IPS DF 4.7 (cell line): ENCODE data around the gene IFIT1B.
"Not testable (repeated sequence)": the region's sequence is repeated elsewhere in the genome, so short reads cannot be mapped to it uniquely, and the experiment has no call there.

Source experiments
- DNase-seq: peaks from one replicate; pipeline ENCODE4 v3.0.0-alpha.2; 2013; ENCODE audit warnings: low spot score; ENCODE audit errors: extremely low read depth

The IFIT1B gene

DNA sequence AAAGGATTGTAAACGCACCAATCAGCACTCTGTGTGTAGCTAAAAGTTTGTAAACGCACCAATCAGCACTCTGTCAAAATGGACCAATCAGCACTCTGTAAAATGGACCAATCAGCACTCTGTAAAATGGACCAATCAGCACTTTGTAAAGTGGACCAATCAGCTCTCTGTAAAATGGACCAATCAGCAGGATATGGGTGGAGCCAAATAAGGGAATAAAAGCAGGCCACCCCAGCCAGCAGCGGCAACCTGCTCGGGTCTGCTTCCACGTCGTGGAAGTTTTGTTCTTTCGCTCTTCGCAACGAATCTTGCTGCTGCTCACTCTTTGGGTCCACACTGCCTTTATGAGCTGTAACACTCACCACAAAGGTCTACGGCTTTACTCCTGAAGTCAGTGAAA, 34.4 kb downstream of the IFIT1B start:
- not testable (repeated sequence) for DNase-seq

DNA sequence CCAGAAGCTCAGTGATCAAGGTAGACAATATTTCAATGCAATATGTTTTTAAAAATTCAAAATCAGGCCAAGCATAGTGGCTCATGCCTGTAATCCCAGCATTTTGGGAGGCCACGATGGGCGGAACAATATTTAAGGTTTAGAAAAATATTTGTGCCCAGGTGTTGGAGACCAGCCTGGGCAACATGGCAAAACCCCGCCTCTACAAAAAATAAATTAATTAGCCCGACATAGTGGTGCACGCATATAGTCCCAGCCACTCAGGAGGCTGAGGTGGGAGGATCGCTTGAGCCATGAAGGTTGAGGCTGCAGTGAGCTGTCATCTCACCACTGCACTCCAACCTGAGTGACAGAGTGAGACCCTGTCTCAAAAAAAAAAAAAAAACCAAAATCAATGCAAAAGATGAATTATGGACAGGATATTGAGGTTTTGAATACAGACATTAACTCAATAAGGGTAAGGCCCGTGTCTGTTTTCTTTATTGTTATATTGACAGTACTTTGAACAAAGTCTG, 35.6 kb downstream of the IFIT1B start:
- DNase-seq = no peak

DNA sequence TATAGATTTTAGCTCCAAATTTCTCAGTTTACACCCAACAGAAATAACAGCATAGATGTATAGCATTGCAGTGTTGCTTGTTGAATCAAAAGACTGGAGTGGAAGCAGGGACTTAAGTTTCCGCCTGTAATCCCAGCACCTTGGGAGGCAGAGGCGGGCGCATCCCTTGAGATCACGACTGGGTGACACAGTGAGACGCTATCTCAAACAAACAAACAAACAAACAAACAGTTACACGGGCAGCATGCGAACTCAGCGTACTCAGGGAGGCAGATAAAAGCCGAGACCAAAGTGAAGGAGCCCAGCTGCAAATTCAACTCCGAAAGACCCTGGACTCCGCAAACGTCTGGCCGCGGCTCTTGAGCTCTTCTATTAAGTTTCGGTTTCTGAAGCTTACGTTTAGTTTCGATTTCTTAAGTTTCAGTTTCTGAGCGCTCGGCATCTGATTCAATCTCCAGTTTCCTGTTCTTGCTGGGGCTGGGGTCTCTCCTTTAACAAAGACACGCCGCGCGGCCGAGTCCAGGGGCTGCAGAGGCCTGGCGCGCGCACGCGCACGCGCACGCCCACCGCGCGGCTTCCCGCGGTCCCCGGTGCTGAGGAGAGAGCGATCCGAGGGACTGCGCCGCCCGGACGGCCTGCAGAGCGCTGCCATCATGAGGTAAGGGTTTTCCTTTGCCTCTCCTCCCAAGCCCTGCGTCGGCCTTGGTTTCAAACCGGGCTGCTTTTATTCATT, 36.5 kb downstream of the IFIT1B start, which contains the start of gene IFIT5:
TSS of gene IFIT5 (plus strand) at position 423 of the 733 bp plus-strand sequence. CDS start at position 654, 231 bp downstream.
- peak; percentile 19 for DNase-seq

DNA sequence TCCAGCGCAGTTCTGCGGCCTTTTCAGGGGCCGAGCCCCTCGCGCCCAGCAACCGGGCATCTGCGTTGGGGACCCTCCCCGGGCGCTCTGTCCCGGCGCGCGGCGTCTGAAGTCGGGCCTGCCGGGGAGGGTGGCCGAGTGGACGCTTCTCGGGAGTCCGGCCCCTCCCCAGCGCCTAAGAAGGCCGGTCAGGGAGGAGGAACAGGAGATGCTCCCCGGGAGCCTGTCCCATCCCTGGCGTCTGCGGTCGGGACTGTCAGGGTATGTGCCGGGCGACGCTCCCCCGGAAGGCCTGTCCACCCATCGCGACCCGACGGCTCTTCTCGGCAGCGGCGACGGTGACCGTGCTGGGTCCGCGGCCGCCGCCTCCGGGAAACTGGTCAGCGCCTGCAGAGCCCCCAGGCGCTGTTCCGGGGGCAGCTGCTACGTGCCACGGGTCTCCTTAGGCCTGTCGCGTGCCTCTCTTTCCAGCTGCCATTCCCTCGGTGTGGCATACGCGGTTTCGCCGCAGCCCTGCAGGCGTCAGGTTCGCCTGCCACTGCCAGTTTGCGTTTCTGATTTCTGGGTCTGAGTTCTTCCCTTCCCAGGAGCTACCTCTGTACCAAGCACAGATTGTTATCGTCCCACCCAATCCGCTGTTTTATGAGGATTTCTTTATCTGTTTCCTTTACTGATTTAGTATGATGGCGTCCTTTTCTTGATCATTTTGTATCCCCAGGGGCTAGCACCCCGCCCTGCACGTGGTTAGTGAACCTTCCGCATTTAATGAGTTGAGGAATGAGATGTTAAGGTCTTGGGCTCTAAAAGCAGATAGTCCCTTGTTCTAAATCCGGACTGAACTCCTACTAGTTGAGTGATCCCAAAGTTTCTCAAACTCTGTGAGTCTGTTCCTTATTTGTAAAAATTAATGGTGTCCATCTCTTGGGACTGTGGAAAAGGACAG, 37.3 kb downstream of the IFIT1B start:
- DNase-seq = no peak

DNA sequence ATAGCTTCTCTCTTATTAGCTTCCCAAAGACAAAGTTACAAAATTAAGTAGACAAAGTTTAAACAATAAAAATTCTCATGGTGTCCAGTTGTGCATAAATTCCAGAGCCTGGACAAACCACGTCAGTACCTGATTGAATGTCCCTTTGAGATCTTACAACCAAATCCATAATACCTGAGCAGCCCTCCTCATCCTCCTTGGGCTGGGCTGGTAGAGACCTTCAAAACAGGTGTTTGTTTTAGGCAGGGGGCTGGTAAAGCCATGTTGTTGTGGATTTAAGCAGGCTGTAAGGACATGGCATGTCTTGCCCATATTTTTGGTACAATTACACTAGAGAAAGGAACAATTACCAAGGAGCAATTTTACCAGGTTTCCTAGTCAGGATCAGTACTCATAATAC, 38.6 kb downstream of the IFIT1B start:
- no peak for DNase-seq

DNA sequence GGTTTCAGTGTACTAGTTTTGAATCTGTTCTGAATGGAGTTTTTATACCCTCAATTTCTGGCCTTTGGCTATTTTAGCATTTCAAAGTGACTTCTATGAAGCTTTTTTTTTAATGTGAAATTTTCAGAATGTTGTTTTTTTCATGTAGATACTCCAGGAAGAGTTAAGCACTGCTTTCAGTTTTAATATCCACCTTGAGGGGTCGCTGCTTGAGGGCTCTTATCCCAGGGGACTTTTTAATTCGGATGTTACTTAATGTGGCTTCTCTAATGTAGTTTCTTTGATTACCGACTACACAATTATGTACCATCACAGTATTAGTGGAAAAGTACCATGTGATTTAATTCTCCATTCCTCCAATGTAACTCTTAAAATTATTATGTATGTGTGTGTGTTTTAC, 41.7 kb downstream of the IFIT1B start:
- no peak for DNase-seq

DNA sequence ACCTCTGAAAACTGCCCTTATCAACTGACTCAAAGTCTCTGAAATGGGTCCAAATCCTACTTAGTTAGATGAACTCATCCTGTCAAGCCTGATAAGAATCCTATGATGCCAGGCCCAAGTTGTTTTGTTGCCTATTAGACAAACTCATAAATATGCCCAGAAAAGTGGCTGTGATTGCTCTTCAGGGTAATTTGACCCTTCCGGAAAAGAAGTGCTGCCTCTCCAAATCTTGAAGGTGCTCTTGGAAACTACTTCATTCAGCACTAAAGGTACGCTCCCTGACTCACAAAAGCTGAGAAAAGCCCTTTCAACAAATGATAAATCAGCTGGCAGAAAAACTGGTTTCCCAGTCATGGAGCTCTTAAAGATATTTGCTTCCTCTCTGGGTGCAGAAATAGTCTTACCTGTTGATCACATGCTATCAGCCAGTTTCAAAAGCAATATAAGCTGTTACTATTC, 43.2 kb downstream of the IFIT1B start:
- no peak for DNase-seq

DNA sequence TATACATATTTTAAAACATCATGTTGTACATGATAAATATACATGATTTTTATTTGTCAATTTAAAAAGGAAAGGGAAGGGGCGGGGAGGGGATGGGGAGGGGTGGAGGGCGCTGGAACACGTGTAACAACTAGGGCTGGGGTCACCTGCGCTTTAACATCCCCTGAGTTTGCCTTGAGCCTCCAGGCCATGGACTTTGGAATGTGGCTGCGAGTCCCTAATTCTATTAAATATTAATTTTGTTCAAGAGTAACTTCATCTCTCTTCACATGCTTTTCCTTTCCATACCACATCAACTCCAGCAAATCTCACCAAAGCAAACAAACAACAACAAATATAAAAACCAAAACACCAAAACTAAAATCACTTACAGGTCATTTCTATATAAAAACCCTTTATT, 47.1 kb downstream of the IFIT1B start:
- no peak for DNase-seq

DNA sequence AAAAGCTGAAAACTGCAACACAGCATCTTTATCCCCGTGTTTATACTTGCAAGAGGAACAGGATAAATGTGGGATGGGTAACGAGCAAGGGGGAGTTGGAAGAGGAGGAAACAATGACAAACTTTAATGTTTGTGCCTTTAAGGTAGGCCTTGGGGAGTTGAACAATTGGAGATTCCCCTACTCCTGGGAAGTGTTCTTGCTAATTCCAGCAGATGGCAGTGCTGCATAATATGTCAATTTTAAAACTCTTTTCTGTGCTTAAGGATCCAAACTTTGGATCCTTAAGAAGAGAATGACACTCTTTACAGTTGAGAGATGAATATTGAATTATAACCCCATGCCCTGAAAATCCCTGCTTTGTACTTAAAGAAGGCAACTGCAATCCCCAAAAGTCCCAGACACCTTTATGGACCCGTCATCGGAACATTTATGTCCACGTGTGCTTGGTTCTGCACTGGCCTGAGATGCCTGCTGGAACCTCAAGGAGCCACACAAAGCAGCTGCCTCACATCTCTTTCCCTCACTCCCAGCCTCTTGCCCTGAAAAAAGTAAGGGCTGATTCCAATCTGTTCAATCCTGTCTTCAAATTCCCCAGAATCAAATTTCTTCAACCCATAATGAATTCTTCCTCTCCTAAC, 48.5 kb downstream of the IFIT1B start:
- DNase-seq = peak; percentile 36

DNA sequence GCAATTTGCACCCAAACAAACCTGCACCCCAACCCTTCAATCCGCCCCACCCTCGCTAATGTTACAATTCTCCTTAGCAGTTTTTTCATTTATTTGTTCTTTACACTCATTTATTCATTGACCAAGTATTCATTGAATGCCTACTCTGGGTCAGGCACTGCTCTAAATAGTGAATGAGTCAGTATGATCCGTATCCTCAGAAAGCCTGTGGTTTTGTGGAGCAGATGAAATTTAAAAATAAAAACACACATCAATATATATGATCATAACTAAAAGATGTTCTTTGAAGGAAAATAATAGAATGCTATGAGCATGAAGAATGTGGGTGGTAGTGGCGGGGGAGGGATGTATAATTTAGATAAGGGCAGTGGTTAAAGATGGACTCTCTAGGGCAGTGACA, 49.8 kb downstream of the IFIT1B start:
- DNase-seq = no peak

DNA sequence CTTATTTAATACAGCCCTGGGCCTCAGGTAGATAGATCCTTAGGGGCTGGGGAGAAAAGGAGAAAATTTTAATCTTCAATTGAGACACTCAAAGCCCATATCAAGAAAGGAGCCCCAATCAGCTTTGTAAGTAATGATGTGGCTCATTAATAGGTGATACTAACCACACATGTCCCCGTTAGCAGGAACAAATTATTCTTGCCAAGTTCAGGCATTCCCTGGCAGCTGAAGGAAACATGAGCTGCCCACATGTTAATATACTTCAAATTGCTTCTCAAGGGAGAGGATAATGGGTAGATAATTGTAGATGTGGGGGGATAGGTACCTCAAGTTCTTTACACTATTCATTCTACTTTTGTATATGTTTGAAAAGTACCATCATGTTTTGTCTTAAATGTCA, 51.0 kb downstream of the IFIT1B start:
- no peak for DNase-seq

DNA sequence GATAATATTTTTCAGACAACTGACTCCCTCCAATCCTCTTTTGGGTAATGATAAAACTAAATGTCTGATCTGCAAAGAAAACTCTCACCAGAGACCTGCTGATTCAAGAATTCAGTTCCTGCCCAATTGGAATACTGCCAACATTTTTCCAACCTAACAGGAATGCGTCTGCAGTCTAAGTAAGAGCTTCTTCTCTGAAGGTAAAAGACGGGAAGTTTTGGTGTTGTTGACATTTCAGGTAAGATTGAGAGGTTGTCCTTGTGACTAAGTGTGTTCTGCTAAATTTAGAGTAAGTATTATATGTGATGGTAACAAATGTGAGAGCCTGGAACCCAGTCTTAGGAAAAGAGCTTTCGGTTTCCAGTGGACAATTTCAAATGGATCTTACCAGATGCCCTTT, 54.1 kb downstream of the IFIT1B start:
- no peak for DNase-seq
